SU-DHL-6 (cell line): ENCODE results near the gene ZNF581.

Source experiments
- H2AFZ ChIP-seq: fragments of 200-600 bp; sonication (generic); 2 replicates; pipeline ENCODE4 v1.6.1; 2014; ENCODE audit warnings: low read depth, mild to moderate bottlenecking, moderate library complexity, mixed read lengths, antibody characterized with exemption, low read length; ENCODE audit not compliant: severe bottlenecking
- H3F3A ChIP-seq: fragments of 200-600 bp; shearing (Covaris generic); 2 replicates; pipeline ENCODE4 v1.6.0; 2016; ENCODE audit warnings: antibody characterized with exemption, mild to moderate bottlenecking; ENCODE audit not compliant: insufficient read depth
- H3K27ac ChIP-seq: fragments of 200-600 bp; sonication (generic); 2 replicates; pipeline ENCODE4 v1.5.1; 2016; ENCODE audit warnings: low read depth, mild to moderate bottlenecking, low read length, moderate library complexity, mixed read lengths
- H3K27me3 ChIP-seq: fragments of 200-600 bp; sonication (generic), shearing (Covaris generic); 2 replicates; pipeline ENCODE4 v1.6.0; 2014; ENCODE audit warnings: mild to moderate bottlenecking, low read length
- H3K36me3 ChIP-seq: fragments of 200-600 bp; sonication (generic); 2 replicates; pipeline ENCODE4 v1.6.1; 2014; ENCODE audit warnings: mild to moderate bottlenecking, low read length, mixed read lengths
- H3K4me2 ChIP-seq: fragments of 300-600, 200-600 bp; shearing (Covaris generic), sonication (generic); 2 replicates; pipeline ENCODE4 v1.6.0; 2014; ENCODE audit warnings: low read length, low read depth, mild to moderate bottlenecking; ENCODE audit not compliant: poor library complexity, severe bottlenecking
- H3K4me3 ChIP-seq: fragments of 200-600 bp; sonication (generic); 2 replicates; pipeline ENCODE4 v1.5.1; 2014; ENCODE audit warnings: antibody characterized with exemption, low read length, mild to moderate bottlenecking, mixed read lengths; ENCODE audit not compliant: insufficient read depth, poor library complexity, severe bottlenecking
- H3K79me2 ChIP-seq: fragments of 200-600 bp; sonication (generic); 2 replicates; pipeline ENCODE4 v1.6.1; 2014; ENCODE audit warnings: mild to moderate bottlenecking, low read length, moderate library complexity; ENCODE audit not compliant: insufficient read depth
- H3K9ac ChIP-seq: fragments of 200-600 bp; sonication (generic); 2 replicates; pipeline ENCODE4 v1.7.0; 2014; ENCODE audit warnings: mild to moderate bottlenecking, low read length
- H3K9me2 ChIP-seq: fragments of 200-600 bp; sonication (generic); replicated peaks from 2 replicates; pipeline ENCODE4 v1.6.1; 2014; ENCODE audit warnings: low read length; ENCODE audit not compliant: insufficient read depth
- H3K9me3 ChIP-seq: fragments of 200-600 bp; sonication (generic); 2 replicates; pipeline ENCODE4 v1.6.1; 2014; ENCODE audit warnings: low read length, mixed read lengths; ENCODE audit not compliant: insufficient read depth
- H4K20me1 ChIP-seq: fragments of 200-600 bp; sonication (generic); 2 replicates; pipeline ENCODE4 v1.6.1; 2014; ENCODE audit warnings: low read depth, mild to moderate bottlenecking, antibody characterized with exemption, low read length, moderate library complexity, mixed read lengths
- EZH2phosphoT487 ChIP-seq: fragments of 200-600 bp; sonication (generic), shearing (Covaris generic); conservative IDR thresholded peaks from 2 replicates; pipeline ENCODE4 v1.6.1; 2018; ENCODE audit warnings: mild to moderate bottlenecking, antibody characterized with exemption, low read length, moderate library complexity, mixed read lengths
- TF ChIP-seq, protein P1 (sequence below): fragments of 200-600 bp; sonication (generic); IDR thresholded peaks from one replicate; pipeline ENCODE4 v1.5.1; 2017; ENCODE audit warnings: antibody characterized with exemption, mild to moderate bottlenecking, low read length, moderate library complexity; ENCODE audit not compliant: insufficient read depth, poor library complexity, severe bottlenecking

The ZNF581 gene

DNA sequence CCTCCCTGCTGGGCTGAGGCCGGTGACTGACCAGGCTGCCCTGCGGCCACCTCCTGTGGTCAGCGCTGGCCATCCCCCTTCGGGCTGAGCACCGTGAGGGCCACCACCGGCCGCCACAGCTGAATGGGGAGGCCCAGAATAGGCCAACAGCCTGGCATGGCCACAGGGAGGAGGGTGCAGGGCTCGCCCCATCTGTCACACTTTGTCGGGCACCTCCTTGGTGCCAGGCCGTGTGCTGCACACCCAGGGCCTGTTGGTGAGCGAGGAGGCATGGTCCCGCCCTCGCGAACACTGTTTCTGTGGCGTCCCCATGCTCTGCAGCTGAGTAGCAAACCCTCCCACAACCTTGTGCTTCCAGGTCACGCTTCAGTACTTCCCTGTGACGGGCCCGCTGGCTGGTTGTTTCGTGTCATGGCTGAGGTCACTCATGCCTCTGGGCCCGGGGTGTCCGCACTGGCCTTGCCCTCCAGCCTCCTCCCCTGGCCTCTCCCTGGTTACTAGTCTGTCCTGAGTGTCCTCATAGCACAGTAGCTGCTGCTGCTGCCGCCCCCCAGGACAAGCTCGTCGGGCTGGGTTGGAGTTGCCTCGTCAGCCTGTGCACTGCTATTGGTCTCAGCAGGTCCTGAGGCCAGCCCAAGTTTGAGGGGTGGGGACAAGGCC, 46.8 kb downstream of the ZNF581 start:
- no peak overlapping the region for H3K9ac ChIP-seq
- H3K4me2 ChIP-seq: no peak overlapping the region
- H4K20me1 ChIP-seq: no peaks in the 10 kb centered on the region; the same call in 1 of the 2 replicates
- H3K9me3 ChIP-seq: no peaks in the 10 kb centered on the region
- no peaks in the 10 kb centered on the region for H3F3A ChIP-seq
- TF ChIP-seq, protein P1, sequence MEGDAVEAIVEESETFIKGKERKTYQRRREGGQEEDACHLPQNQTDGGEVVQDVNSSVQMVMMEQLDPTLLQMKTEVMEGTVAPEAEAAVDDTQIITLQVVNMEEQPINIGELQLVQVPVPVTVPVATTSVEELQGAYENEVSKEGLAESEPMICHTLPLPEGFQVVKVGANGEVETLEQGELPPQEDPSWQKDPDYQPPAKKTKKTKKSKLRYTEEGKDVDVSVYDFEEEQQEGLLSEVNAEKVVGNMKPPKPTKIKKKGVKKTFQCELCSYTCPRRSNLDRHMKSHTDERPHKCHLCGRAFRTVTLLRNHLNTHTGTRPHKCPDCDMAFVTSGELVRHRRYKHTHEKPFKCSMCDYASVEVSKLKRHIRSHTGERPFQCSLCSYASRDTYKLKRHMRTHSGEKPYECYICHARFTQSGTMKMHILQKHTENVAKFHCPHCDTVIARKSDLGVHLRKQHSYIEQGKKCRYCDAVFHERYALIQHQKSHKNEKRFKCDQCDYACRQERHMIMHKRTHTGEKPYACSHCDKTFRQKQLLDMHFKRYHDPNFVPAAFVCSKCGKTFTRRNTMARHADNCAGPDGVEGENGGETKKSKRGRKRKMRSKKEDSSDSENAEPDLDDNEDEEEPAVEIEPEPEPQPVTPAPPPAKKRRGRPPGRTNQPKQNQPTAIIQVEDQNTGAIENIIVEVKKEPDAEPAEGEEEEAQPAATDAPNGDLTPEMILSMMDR: no peak
- no peak for TF ChIP-seq EZH2phosphoT487
- no peak overlapping the region for H3K4me3 ChIP-seq
- H3K9me2 ChIP-seq: no peaks in the 10 kb centered on the region
- H3K27ac ChIP-seq: no peak overlapping the region
- no peaks in the 10 kb centered on the region for H3K36me3 ChIP-seq
- H3K79me2 ChIP-seq: peaks cover 16% of the 10 kb centered on the region; the same call in 1 of the 2 replicates
- H2AFZ ChIP-seq: no peak overlapping the region
- H3K27me3 ChIP-seq: no peaks in the 10 kb centered on the region

DNA sequence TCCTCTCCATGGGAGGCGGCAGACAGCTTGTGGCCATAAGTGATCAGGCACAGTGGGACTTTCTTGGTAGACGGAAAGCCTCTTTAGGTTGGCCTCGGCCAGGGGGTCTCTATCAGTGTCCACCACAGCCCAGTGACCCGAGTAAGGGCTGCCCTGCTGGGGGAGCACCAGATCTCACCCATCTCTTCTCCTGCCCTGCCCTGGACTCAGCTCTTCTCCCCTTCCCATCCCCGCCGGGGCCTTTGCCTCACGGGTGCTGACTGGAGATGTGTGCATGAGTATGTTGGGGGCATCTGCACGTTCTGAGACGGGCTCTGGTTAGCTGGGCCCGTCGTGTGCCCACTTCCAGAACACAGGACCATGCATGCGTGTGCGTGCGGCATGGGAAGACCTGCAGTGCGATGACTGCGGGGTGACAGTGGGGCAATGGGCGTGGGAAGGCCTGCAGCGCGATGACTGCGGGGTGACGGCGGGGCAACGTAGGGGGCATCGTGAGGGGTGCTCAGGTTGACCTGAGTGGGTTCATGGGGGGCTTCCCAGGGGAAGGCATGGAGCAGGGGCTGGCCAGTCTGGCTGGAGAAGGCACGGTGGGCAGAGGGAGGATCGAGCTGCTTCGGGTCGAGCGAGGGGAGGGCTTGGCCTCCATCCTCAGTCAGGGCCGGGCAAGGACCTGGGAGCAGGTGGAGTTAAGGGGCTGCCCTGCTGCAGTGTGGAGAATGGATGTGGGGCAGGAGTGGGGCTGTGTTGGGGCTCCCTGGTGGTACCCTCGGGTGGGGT, 47.5 kb downstream of the ZNF581 start:
- Histone ChIP-seq H2AFZ (no peak overlapping the region), H4K20me1 (no peaks in the 10 kb centered on the region), H3K36me3 (no peaks in the 10 kb centered on the region), H3K9me2 (no peaks in the 10 kb centered on the region), H3K4me2 (no peak overlapping the region), H3K9me3 (no peaks in the 10 kb centered on the region), H3K9ac (no peak overlapping the region), H3K79me2 (peaks cover 13% of the 10 kb centered on the region; the same call in 1 of the 2 replicates), H3K4me3 (no peak overlapping the region), H3F3A (no peaks in the 10 kb centered on the region), H3K27ac (no peak overlapping the region), H3K27me3 (no peaks in the 10 kb centered on the region)
- TF ChIP-seq, protein P1: no peak
- TF ChIP-seq EZH2phosphoT487: no peak

DNA sequence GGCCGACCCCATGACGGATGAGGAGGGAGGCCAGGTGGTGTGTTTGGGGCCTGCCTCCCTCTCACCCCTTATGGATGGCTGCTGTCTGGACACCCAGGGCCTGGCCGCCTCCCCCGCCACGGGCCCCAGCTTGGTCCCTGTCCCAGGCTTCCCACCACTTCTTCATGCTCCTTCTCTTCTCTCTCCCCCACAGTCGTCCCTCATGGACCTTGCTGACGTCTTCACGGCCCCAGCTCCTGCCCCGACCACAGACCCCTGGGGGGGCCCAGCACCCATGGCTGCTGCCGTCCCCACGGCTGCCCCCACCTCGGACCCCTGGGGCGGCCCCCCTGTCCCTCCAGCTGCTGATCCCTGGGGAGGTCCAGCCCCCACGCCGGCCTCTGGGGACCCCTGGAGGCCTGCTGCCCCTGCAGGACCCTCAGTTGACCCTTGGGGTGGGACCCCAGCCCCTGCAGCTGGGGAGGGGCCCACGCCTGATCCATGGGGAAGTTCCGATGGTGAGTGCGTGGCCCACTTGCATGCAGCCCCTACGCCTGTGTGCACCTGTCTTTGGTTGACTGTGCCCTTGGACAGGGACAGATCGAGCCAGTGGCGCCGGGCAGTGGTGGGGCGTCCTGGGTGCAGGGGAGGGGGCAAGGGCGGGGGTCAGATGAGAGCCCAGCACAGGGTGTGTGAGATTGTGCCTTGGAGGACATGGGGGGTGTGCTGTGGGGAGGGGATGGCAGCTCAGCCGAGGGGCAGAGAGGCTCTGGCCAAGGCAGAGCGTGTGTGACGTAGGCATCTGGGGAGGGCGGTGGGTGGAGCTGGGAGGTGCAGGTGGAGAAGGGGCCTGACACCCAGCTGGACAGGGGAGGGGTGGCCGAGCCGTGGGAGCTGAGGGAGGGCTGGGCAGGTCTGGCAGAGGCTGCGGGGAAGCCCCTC, 48.4 kb downstream of the ZNF581 start:
- no peaks in the 10 kb centered on the region for H3F3A ChIP-seq
- H3K27me3 ChIP-seq: no peaks in the 10 kb centered on the region
- H3K9me3 ChIP-seq: no peaks in the 10 kb centered on the region
- H3K79me2 ChIP-seq: peaks cover 5% of the 10 kb centered on the region; the same call in 1 of the 2 replicates
- no peak overlapping the region for H3K4me3 ChIP-seq
- H3K36me3 ChIP-seq: no peaks in the 10 kb centered on the region
- no peak overlapping the region for H2AFZ ChIP-seq
- no peaks in the 10 kb centered on the region for H4K20me1 ChIP-seq
- H3K4me2 ChIP-seq: no peak overlapping the region
- H3K9me2 ChIP-seq: no peaks in the 10 kb centered on the region
- TF ChIP-seq, protein P1: no peak
- no peak for TF ChIP-seq EZH2phosphoT487
- no peak overlapping the region for H3K27ac ChIP-seq
- no peak overlapping the region for H3K9ac ChIP-seq
